Measurements from ENCODE around the gene PCDH9.

Gene PCDH9

DNA sequence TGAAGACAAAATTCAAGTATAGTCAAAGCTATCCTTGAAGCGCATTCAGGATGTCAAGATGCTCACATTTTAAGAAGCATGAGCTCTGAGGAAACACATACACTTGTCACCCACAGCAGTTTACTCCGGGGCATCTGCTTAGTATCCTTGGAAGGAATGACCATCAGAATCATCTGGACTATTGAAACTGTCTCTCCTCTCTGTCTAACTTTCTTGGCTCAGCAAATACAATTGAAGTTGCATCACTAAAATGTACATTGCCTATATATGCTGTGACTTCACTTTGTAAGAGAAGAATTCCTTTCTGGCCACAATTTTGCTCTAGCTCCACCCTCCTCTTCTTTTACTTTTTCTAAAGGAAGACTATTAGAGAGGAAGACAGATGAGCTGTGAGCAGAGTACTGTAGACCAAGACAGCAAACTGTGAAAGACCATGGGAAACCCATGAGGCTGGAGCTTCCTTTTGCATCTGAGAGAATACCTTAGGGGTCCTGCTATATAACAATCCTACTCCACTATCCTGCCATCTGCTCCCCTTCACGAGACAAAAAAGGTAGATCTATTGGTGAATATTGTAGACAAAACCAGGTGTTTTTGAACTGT, 906.3 kb downstream of the PCDH9 start:
- no peak overlapping the region for H3K4me3 ChIP-seq (ENCODE audit: low read length)
- H2BK120ac ChIP-seq (ENCODE audit: low read depth, low read length): no peak overlapping the region
- H3K23ac ChIP-seq (ENCODE audit: low read length): no peak overlapping the region
- H3K18ac ChIP-seq (ENCODE audit: low read length): no peak overlapping the region
- H3K36me3 ChIP-seq (ENCODE audit: control insufficient read depth, insufficient read depth, low read length): no peaks in the 10 kb centered on the region
- H2AK5ac ChIP-seq (ENCODE audit: low read length): no peak overlapping the region
- no CpG with 5 or more reads among the region's 3 CpGs for WGBS (ENCODE audit: extremely low coverage, insufficient coverage, low lambda C conversion rate)
- no peaks in the 10 kb centered on the region for H3K4me1 ChIP-seq (ENCODE audit: control insufficient read depth, low read depth, low read length)
- no peak overlapping the region for H4K8ac ChIP-seq (ENCODE audit: low read depth, low read length)
- H2BK5ac ChIP-seq (ENCODE audit: low read length): no peak overlapping the region
- DNase-seq: no peak
- no peak overlapping the region for H3K9ac ChIP-seq (ENCODE audit: low read length)
- no peak overlapping the region for H4K5ac ChIP-seq (ENCODE audit: low read length)
- no peaks in the 10 kb centered on the region for H3K27me3 ChIP-seq (ENCODE audit: insufficient read depth, low read length, poor library complexity)
- H3K4ac ChIP-seq (ENCODE audit: low read depth, low read length): no peak overlapping the region
- no peak overlapping the region for H3K27ac ChIP-seq (ENCODE audit: low read depth, low read length)
- H3K79me1 ChIP-seq (ENCODE audit: low read length): no peaks in the 10 kb centered on the region
- H2BK15ac ChIP-seq (replicated peaks; ENCODE audit: low read depth): no peak overlapping the region
- H3K79me2 ChIP-seq (ENCODE audit: control insufficient read depth, insufficient read depth, low read length): no peaks in the 10 kb centered on the region
- H3K4me2 ChIP-seq (ENCODE audit: low read length): no peak overlapping the region
- H3K56ac ChIP-seq (ENCODE audit: low read length): no peak overlapping the region

DNA sequence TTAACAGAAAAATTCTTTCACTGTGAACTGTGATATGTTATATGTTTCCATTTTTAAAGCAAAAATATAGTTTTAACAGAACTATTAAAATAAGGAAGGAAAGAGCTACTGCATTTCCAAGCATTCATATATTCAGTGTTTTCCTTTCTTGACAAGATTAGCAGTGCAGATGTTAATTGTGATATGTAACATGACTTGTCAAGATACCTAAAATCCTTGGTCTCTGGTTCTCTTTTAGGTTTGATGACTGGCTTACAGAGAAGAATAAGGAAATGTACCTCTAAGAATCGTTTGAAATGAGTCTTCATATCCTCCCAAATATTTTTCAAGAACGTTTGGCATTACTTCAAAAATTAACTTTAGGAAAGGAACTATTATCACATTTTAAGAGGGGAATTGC, 907.2 kb downstream of the PCDH9 start:
- no CpG with 5 or more reads among the region's 2 CpGs for WGBS (ENCODE audit: extremely low coverage, insufficient coverage, low lambda C conversion rate)
- Histone ChIP-seq H3K56ac (ENCODE audit: low read length) (no peak overlapping the region), H3K4me2 (ENCODE audit: low read length) (no peak overlapping the region), H3K27ac (ENCODE audit: low read depth, low read length) (no peak overlapping the region), H3K4ac (ENCODE audit: low read depth, low read length) (no peak overlapping the region), H3K36me3 (ENCODE audit: control insufficient read depth, insufficient read depth, low read length) (no peaks in the 10 kb centered on the region), H2AK5ac (ENCODE audit: low read length) (no peak overlapping the region), H3K23ac (ENCODE audit: low read length) (no peak overlapping the region), H3K79me1 (ENCODE audit: low read length) (no peaks in the 10 kb centered on the region), H2BK120ac (ENCODE audit: low read depth, low read length) (no peak overlapping the region), H2BK15ac (replicated peaks; ENCODE audit: low read depth) (no peak overlapping the region), H4K5ac (ENCODE audit: low read length) (no peak overlapping the region), H3K4me3 (ENCODE audit: low read length) (no peak overlapping the region), H2BK5ac (ENCODE audit: low read length) (no peak overlapping the region), H4K8ac (ENCODE audit: low read depth, low read length) (no peak overlapping the region), H3K79me2 (ENCODE audit: control insufficient read depth, insufficient read depth, low read length) (no peaks in the 10 kb centered on the region), H3K27me3 (ENCODE audit: insufficient read depth, low read length, poor library complexity) (no peaks in the 10 kb centered on the region), H3K4me1 (ENCODE audit: control insufficient read depth, low read depth, low read length) (no peaks in the 10 kb centered on the region), H3K9ac (ENCODE audit: low read length) (no peak overlapping the region), H3K18ac (ENCODE audit: low read length) (no peak overlapping the region)
- no peak for DNase-seq

DNA sequence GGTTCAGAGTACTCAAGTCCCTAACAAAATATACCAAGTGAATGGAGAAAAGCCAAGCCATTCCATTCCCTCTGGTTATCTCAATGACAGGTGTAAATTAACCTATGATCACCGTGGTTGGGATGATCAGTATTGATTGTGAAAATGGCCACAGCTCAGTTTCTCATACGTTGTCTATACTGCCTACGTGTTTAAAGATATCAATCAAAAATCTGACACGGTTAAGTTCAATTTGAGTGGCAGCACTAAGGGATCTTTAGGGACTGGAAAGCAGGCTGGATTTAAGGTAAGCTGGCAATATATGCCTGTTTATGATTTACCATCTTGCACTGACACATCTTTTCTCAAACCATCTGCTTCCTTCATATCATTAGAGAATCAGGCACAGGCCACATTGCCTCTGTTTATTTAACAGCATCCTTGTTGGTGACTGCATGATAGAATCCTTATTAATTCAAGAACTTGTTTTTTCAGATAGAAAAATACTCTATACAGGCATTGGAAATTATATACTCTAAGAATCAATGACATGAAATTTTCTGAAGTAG, 907.9 kb downstream of the PCDH9 start:
- no peak for DNase-seq
- no peak overlapping the region for H4K8ac ChIP-seq (ENCODE audit: low read depth, low read length)
- no peak overlapping the region for H3K18ac ChIP-seq (ENCODE audit: low read length)
- no peaks in the 10 kb centered on the region for H3K36me3 ChIP-seq (ENCODE audit: control insufficient read depth, insufficient read depth, low read length)
- no peak overlapping the region for H3K27ac ChIP-seq (ENCODE audit: low read depth, low read length)
- H3K56ac ChIP-seq (ENCODE audit: low read length): no peak overlapping the region
- H3K23ac ChIP-seq (ENCODE audit: low read length): no peak overlapping the region
- H2BK120ac ChIP-seq (ENCODE audit: low read depth, low read length): no peak overlapping the region
- no peak overlapping the region for H3K4me2 ChIP-seq (ENCODE audit: low read length)
- no peaks in the 10 kb centered on the region for H3K79me1 ChIP-seq (ENCODE audit: low read length)
- H3K9ac ChIP-seq (ENCODE audit: low read length): no peak overlapping the region
- no CpG with 5 or more reads among the region's 4 CpGs for WGBS (ENCODE audit: extremely low coverage, insufficient coverage, low lambda C conversion rate)
- H3K4me1 ChIP-seq (ENCODE audit: control insufficient read depth, low read depth, low read length): no peaks in the 10 kb centered on the region
- H4K5ac ChIP-seq (ENCODE audit: low read length): no peak overlapping the region
- H3K27me3 ChIP-seq (ENCODE audit: insufficient read depth, low read length, poor library complexity): no peaks in the 10 kb centered on the region
- no peak overlapping the region for H2BK15ac ChIP-seq (replicated peaks; ENCODE audit: low read depth)
- H3K79me2 ChIP-seq (ENCODE audit: control insufficient read depth, insufficient read depth, low read length): no peaks in the 10 kb centered on the region
- no peak overlapping the region for H2AK5ac ChIP-seq (ENCODE audit: low read length)
- no peak overlapping the region for H3K4ac ChIP-seq (ENCODE audit: low read depth, low read length)
- H2BK5ac ChIP-seq (ENCODE audit: low read length): no peak overlapping the region
- H3K4me3 ChIP-seq (ENCODE audit: low read length): no peak overlapping the region

DNA sequence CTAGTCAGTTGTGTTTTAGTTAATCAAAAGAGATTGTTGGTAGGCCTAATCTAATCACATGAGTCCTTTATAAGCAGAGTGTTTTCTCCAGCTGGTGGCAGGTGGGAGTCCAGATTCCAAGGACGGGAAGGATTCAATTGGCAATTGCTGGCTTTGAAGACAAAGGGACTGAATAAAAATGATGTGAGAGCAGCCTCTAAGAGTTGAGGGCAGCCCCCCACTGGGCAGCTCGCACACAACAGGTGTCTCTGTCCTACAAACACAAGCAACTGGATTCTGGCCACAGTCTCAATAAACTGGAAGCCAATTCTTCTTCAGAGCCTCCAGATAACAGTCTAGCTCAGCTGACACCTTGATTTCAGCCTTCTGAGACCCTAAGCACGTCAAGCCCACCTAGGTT, 915.2 kb downstream of the PCDH9 start:
- no peak overlapping the region for H3K4me3 ChIP-seq (ENCODE audit: low read length)
- H3K4me1 ChIP-seq (ENCODE audit: control insufficient read depth, low read depth, low read length): no peaks in the 10 kb centered on the region
- no peaks in the 10 kb centered on the region for H3K27me3 ChIP-seq (ENCODE audit: insufficient read depth, low read length, poor library complexity)
- H2AK5ac ChIP-seq (ENCODE audit: low read length): no peak overlapping the region
- peak; percentile 2 for DNase-seq
- H4K5ac ChIP-seq (ENCODE audit: low read length): no peak overlapping the region
- H3K9ac ChIP-seq (ENCODE audit: low read length): no peak overlapping the region
- H3K36me3 ChIP-seq (ENCODE audit: control insufficient read depth, insufficient read depth, low read length): no peaks in the 10 kb centered on the region
- H3K79me1 ChIP-seq (ENCODE audit: low read length): no peaks in the 10 kb centered on the region
- no peak overlapping the region for H3K23ac ChIP-seq (ENCODE audit: low read length)
- H4K8ac ChIP-seq (ENCODE audit: low read depth, low read length): no peak overlapping the region
- H3K4ac ChIP-seq (ENCODE audit: low read depth, low read length): no peak overlapping the region
- H2BK120ac ChIP-seq (ENCODE audit: low read depth, low read length): no peak overlapping the region
- no peak overlapping the region for H2BK5ac ChIP-seq (ENCODE audit: low read length)
- no peak overlapping the region for H2BK15ac ChIP-seq (replicated peaks; ENCODE audit: low read depth)
- no peak overlapping the region for H3K27ac ChIP-seq (ENCODE audit: low read depth, low read length)
- no peak overlapping the region for H3K4me2 ChIP-seq (ENCODE audit: low read length)
- H3K18ac ChIP-seq (ENCODE audit: low read length): no peak overlapping the region
- H3K56ac ChIP-seq (ENCODE audit: low read length): no peak overlapping the region
- no CpG with 5 or more reads among the region's 3 CpGs for WGBS (ENCODE audit: extremely low coverage, insufficient coverage, low lambda C conversion rate)
- no peaks in the 10 kb centered on the region for H3K79me2 ChIP-seq (ENCODE audit: control insufficient read depth, insufficient read depth, low read length)

DNA sequence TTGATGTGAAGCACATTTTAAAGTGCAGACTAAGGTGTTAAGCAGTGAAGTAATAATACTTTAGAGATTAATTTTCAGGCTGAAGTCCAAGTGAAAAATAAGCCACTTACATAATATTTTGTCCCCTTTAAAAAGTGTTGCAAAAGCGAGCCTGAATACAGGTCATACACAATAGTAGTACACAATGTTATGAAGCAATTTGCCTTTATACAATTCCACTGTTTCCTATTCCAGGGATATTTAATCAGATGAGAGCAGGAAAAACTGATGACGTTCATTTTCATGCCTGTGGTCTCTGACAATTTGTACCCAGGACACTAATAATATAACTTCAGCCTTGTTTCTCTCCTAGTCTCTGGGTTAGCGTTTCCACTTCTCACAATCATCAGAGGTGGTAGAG, 916.7 kb downstream of the PCDH9 start:
- no peak overlapping the region for H3K4me2 ChIP-seq (ENCODE audit: low read length)
- H4K8ac ChIP-seq (ENCODE audit: low read depth, low read length): no peak overlapping the region
- no peak for DNase-seq
- no peak overlapping the region for H3K4me3 ChIP-seq (ENCODE audit: low read length)
- H3K27me3 ChIP-seq (ENCODE audit: insufficient read depth, low read length, poor library complexity): no peaks in the 10 kb centered on the region
- no peak overlapping the region for H2BK15ac ChIP-seq (replicated peaks; ENCODE audit: low read depth)
- H3K56ac ChIP-seq (ENCODE audit: low read length): no peak overlapping the region
- WGBS (ENCODE audit: extremely low coverage, insufficient coverage, low lambda C conversion rate): no CpG with 5 or more reads among the region's 3 CpGs
- H3K4ac ChIP-seq (ENCODE audit: low read depth, low read length): no peak overlapping the region
- H3K27ac ChIP-seq (ENCODE audit: low read depth, low read length): no peak overlapping the region
- H2BK5ac ChIP-seq (ENCODE audit: low read length): no peak overlapping the region
- no peak overlapping the region for H2AK5ac ChIP-seq (ENCODE audit: low read length)
- H4K5ac ChIP-seq (ENCODE audit: low read length): no peak overlapping the region
- no peaks in the 10 kb centered on the region for H3K36me3 ChIP-seq (ENCODE audit: control insufficient read depth, insufficient read depth, low read length)
- H3K18ac ChIP-seq (ENCODE audit: low read length): no peak overlapping the region
- no peak overlapping the region for H3K23ac ChIP-seq (ENCODE audit: low read length)
- no peak overlapping the region for H2BK120ac ChIP-seq (ENCODE audit: low read depth, low read length)
- H3K4me1 ChIP-seq (ENCODE audit: control insufficient read depth, low read depth, low read length): no peaks in the 10 kb centered on the region
- H3K9ac ChIP-seq (ENCODE audit: low read length): no peak overlapping the region
- no peaks in the 10 kb centered on the region for H3K79me1 ChIP-seq (ENCODE audit: low read length)
- H3K79me2 ChIP-seq (ENCODE audit: control insufficient read depth, insufficient read depth, low read length): no peaks in the 10 kb centered on the region
